Measurements from ENCODE around the gene SLC38A5.
"Not testable (repeated sequence)": the region's sequence is repeated elsewhere in the genome, so short reads cannot be mapped to it uniquely, and the experiment has no call there.

SLC38A5 gene

DNA sequence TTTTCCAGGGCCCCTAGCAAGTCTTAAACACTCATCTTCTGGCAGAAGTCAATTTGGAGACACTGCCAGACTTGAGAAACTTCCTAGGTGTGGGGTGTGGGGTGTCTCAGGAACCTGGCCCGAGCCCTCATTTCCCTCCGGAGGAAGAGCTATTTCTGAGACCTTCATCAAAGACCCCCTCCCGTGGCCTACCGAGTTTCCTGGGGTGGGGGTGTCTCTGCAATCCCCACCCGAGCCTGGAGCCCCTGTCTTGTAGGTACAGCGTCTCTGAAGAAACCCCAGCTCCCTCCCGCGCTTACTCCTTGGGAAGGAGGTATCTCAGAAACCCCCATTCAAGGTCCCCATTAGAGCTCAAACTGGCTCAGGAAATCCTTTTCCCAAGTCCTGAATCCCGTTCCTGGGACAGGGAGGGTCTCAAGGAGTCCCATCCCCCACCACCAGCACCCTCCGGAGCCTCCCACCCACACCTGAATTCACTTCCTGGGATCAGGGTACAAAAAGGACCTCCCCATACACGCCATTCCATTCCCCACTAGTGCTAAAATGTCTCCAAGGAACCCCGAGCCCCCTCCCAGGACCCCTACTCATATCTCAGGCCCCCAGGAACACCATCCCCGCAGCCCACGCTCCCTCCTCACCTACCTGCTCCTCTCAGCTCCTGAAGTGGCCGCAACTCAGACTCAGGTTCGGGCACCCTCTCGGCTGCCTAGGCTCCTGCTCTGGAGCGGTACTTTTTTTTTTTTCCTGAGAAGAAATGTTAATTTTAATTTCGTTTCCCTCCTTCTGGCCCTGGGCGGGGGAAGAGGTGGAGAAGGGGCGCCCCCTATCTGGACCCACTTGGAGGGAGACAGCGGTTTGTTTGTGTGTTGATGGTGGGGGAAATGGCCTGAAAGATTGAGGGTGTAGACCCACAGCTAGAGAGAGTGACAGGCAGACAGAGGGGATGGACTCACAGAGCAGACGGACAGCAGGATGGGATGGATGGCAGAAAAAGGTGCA, 1.1 kb downstream of the SLC38A5 start:
- DNase-seq (ENCODE audit: low read depth in 3 of 3) = no peak

DNA sequence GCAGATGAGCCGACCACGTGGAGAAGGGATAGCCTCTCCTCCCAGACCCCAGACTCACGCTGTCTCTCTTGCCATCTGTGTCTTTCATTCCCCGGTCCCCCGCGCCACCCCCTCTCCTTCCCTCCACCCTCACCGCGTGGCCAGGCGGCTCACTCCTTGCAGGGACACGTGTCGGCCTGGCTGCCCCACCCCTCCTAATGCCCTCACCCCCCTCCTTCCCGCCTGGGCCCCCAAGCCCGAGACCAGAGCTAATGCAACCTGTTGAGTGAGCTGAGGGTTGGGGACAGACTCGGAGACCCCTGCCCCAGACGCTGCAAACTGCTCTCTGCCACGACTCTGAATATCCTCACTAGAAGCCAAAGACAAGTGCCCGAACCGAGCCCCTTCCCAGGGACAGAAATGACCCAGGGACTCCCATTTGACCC, 1.8 kb downstream of the SLC38A5 start:
- peak in 1 of 3 donors; percentile 30 for DNase-seq (ENCODE audit: low read depth in 3 of 3)

DNA sequence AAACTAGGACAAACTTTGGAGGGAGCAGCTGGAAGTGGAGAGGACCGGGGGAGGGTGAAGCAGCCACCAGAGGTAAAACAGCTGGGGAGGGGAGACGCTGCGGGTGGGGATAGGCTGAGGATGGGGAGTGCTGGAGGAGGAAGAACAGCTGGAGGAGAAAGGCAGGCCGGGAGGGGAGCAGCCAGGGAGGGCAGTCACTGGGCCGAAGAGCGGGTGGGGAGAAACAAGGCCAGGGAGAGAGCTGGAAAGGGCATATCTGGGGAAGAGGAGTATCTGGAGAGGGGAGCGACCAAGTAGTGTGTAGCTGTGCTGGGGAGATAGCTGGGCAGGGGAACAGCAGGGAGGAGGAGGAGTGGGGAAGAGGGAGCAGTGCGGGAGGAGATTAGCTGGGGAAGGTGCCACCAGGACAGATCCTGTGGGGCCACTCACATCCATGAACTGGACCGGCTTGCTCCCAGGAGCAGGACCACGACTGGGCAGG, 2.7 kb downstream of the SLC38A5 start:
- DNase-seq (ENCODE audit: low read depth in 3 of 3) = no peak

DNA sequence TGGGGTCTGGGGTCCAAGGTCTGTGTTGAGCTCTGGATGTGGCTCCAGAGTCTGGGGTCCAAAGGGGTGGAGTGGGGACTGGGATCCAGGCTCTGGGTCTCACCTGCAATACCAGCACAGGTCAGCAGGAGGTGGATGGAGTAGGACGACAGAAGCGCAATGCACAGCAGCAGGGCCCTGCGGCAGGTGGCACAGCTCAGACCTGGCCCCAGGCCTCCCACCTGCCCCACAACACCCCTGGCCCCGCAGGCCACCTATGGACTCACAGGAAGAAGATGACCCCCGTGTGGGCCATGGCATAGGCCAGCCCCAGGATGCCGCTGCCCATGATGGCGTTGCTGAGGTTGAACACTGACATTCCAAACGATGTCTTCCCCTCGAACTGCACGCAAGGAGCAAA, 3.4 kb downstream of the SLC38A5 start:
- DNase-seq (ENCODE audit: low read depth in 3 of 3) = no peak

DNA sequence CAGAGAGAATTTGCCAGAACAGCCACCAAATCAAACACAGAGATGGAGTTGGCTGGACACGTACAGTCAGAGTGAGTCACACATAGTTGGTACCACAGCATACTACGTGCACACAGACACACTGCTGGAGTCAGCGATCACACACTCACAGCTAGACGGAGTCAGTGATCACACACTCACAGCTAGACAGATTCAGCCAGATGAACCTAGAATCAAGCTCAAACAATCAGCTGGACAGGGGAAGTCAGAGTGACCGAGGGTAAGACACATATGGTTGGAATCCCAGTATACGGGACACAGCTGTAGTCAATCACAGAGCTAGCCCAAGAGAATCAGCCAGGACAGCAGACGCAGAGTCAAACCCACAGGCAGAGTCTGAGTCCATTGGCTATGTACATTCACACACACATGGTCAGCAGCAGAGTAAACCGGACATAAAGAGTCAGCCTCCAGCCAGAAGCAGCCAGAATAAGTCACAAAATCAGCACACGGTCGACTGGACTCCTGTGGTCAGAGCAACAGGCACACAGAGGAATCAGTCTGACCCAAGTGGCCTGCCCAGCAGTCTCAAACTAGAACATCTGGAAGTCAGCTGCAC, 4.6 kb downstream of the SLC38A5 start:
- DNase-seq (ENCODE audit: low read depth in 3 of 3) = no peak

DNA sequence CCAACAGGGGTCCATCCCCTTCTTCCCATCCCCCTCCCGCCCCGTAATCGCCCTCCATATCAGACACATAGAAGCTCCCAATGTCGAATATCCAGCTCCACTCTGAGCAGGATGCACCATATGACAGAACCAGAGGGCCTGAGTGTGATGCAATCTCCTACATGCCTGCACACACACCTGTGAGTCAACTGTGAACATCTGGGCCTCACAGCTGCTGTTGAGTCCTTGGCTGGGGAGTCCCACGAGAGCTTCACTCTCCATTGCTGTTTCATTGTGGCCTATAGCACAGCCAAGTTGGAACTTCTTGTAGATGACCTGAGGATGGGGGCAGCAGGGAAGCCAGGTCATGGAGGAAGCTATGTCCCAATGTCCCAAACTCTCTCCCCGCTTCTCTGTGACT, 8.2 kb downstream of the SLC38A5 start:
- no peak for DNase-seq (ENCODE audit: low read depth in 3 of 3)

DNA sequence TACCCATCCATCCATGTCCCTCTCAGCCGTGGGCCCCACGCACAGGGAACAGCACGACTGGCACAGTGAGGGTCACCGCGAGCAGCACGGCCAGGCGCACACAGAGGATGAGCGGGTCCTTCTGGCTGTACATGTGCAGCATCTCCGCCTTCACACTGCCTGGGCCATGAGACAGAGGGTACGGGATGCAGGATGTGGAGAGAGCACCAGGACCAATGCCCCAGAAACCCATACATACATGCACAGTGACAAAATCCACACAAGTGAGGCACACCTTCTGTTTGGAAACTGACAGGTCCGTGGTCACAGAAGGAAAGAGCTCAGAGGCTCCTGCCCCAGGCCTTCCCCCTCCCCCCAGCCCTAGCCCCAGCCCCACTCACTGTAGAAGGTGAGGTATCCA, 9.5 kb downstream of the SLC38A5 start:
- no peak for DNase-seq (ENCODE audit: low read depth in 3 of 3)

DNA sequence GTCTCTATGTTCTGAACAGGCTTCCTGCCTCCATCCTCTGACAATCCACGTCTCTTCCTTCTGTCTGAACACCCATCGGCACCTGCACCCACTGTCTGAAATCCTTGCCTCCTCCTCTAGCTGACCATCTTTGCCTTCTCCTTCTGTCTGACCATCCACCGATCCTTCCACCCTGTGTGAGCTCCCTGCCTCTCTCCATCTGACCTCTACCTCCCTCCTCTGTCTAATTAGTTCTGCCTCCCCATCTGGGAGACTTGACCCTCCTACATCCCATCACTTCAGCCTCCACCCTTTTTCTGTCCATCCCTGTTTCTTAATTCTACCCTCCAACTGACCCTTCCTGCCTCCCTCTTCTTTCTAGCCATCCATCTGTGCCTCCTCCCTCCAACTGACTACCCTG, 10.0 kb downstream of the SLC38A5 start:
- DNase-seq (ENCODE audit: low read depth in 3 of 3) = no peak

DNA sequence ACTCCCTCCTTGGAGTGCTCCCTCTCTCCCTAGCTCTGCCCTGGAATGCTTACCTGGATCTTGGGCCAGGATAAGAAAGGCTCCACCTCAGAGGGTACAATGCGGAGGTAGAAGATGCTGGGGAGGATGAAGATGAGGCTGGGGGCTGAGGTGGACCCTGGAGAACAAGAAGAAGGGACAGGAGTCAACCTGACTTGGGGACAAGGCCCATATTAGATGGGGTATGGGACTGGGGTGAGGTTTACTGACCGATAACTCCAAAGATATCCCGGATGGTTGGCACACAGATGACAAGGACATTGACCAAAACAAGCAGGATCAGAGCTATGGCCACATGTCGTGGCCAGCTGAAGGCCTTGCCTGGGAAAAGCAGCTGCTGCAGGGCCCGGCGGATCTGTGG, 10.6 kb downstream of the SLC38A5 start:
- no peak for DNase-seq (ENCODE audit: low read depth in 3 of 3)

DNA sequence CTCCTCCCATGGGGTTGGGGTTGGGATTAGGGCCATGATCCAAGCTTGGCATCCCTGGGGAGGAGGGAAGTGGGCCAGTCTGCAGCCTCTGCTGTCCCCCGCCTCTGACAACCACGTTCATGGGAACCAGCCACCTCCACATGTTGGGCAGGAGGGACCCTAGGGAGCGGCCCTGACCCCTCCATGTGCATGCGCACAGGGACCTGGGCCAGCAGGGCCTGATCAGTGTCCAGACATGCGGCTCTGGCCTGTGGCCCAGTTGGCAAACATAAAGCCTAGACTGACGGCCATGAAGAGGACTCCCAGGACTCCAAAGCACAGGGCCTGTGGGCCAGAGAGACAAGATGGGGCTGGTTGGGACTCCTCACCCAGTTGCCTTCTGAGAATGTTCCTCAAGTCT, 11.3 kb downstream of the SLC38A5 start:
- no peak for DNase-seq (ENCODE audit: low read depth in 3 of 3)

DNA sequence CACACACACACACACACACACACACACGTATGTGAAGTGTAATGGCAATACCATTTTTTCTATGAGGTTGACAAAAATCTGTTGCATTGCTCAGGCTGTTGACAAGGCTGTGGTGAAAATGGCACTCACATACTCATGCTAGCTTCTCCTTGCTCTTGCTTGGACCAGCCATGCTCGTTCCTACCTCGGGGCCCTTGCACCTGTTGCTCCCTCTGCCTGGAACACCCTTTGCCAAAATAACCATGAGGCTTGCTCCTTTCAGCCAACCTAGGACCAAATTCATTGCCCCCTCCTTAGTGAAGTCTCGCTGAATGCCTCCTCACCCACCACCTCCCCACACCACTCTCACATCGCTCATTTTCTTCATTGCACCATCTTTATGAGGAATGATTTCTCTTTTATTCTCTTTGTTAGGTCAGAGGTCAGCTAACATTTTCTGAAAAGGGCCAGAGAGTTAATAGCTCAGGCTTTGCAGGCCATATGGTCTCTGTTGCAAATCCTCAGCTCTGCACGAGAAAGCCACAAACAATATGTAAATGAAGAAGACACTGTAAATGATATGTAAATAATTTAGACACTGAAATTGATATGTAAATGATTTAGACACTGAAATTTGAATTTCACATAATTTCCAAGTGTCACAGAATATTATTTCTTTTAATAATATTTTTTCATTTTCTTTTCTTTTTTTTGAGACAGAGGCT, 13.3 kb downstream of the SLC38A5 start:
- DNase-seq (ENCODE audit: low read depth in 3 of 3) = no peak

DNA sequence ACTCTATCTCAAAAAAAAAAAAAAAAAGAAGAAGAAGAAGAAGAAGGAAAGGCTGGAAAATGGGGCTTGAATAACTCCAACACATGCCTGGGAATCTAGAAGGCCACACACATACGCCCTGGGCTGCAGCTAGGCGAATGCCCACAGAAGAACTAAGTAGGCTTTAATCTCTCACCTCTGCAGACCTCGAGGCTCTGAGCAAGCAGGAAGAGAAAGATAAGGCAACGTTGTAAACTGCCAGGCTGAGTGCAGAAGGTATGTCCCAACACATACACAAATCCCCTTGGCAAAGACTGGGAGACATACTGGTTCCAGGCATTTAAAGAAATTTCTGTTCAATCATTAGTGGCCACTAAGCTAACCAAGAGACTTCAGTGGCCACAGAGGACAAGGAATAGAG, 18.4 kb downstream of the SLC38A5 start:
- no peak for DNase-seq (ENCODE audit: low read depth in 3 of 3)

DNA sequence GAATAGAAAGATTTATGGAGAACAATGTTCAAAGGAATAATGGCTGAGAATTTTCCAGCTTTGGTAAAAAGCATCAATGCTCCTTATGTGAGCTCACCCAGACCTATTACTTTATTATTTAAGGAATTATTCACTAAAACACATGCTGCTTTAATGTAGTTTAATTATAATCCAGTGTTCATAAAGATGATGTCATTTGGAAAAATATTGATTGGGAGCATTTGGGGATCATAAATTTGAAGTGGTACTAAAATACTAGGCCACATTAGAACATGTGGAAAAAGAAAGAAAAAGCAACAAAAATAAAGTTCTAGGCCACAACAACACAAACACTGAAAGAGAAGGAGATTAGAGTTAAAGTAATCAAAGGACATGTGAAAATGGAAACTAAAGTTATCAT, 20.0 kb downstream of the SLC38A5 start:
- DNase-seq (ENCODE audit: low read depth in 3 of 3) = no peak

DNA sequence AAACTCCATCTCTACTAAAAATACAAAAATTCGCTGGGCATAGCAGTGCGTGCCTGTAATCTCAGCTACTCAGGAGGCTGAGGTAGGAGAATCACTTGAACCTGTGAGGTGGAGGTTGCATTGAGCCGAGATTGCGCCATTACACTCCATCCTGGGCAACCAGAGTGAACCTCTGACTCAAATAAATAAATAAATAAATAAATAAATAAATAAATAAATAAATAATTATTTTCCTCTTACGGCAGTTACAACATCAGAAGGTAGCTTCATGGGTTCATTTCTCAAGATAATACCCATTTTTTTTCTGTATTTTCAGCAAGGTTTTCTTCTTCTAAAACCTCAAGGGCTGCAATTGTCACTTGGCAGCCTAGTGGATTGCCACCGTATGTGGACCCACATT, 22.9 kb downstream of the SLC38A5 start:
- DNase-seq (ENCODE audit: low read depth in 3 of 3) = not testable (repeated sequence)

DNA sequence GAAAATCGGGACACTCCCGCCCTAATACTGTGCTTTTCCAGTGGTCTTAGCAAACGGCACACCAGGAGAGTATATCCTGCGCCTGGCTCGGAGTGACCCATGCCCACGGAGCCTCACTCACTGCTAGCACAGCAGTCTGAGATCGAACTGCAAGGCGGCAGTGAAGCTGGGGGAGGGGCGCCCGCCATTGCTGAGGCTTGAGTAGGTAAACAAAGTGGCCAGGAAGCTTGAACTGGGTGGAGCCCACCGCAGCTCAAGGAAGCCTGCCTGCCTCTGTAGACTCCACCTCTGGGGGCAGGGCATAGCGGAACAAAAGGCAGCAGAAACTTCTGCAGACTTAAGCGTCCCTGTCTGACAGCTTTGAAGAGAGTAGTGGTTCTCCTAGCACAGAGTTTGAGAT, 36.3 kb downstream of the SLC38A5 start:
- not testable (repeated sequence) for DNase-seq (ENCODE audit: low read depth in 3 of 3)

DNA sequence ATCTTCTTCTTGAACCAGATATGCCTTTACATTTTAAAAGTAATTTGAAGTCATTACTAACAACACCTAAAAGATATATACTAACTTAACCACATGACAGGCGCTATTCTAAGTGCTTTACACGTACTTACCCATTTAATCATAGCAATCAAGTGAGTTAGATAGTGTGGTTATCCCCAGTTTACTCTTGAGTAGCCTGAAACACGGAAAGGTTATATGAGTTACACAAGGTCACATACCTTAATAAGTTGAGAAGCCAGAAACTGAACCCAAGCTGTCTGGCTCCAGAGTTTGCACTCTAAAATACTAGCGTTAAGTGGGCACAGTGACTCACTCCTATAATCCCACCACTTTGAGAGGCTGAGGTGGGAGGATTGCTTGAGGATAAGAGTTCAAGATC, 39.9 kb downstream of the SLC38A5 start:
- not testable (repeated sequence) for DNase-seq (ENCODE audit: low read depth in 3 of 3)

DNA sequence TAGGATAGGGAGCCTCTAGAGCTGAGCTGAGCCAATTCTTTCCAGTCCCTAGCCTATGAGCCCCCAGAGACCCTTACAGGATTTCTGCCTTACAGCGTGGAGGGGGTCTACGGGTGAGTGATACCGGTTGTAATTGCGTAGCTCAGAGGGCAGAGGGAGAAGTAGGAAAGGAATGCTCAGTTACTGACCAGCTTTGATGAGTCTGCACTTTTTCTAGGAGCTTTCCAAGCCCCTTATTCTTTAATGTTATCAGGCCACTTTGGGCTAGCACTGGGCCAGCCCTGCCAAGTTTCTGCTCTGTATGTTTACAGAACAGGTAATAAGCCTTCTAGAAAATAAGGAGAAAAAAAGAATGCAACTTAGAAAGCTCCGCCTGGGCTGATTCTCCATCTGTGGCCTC, 40.5 kb downstream of the SLC38A5 start:
- not testable (repeated sequence) for DNase-seq (ENCODE audit: low read depth in 3 of 3)

DNA sequence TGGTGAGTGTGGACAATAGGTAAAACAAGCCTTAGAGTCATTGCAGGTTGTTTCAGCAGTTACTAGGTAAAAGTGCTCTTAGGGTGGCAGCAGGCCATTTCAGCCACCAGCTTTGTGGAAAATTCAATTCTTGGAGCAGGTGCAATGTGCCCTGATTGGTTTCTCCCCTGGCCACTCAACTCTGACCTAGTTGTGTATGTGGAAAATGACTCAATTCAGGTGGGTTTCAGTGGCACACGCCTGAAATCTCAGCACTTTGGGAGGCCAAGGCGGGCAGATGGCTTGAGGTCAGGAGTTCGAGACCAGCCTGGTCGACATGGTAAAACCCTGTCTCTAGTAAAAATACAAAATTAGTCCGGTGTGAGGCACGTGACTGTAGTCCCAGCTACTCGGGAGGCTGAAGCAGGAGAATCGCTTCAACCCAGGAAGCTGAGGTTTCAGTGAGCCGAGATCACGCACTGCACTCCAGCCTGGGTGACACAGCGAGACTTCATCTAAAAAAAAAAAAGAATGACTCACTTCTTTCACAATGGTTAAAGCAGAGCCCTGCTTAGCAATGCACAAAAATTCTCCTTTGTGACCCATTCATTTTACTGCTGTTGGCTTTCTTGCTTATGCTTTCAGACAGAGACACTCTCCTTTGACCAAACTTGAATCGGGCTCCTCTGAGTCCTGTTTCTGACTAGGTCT, 42.9 kb downstream of the SLC38A5 start:
- DNase-seq (ENCODE audit: low read depth in 3 of 3) = not testable (repeated sequence)

DNA sequence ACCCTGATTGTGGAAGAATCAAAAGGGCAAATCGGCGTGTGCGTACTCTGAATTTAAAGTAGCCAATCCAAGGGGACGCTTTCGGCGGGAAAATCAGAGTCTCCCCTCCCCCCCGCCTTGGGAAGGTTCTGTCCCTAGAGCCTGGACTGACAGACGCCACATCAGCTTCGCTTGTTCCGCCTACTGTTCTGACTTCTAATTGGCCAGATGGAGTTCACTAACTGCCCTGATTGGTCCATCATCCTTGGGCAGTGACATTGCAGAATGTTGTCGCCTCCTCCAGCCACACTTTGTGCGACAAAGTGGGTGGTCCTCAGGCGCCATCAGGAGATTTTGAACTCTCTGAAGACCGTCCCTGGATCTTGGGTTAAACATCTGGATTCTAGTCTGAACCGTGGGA, 58.2 kb downstream of the SLC38A5 start, which contains the start of gene SSX4B:
TSS of gene SSX4B (minus strand) at position 101 of the 400 bp plus-strand sequence. CDS start 588 bp downstream, outside the sequence.
- DNase-seq (ENCODE audit: low read depth in 3 of 3) = not testable (repeated sequence)
